Suprapubic skin (tissue), 4 donors: Measurements from ENCODE around the gene CHST10. TPM values are rescaled to one million over a fixed set of nuclear protein-coding genes. Genes with fewer than 3 reads are reported as not detected.
"Not testable (repeated sequence)": the region's sequence is repeated elsewhere in the genome, so short reads cannot be mapped to it uniquely, and the experiment has no call there.

ENCODE experiments used
- DNase-seq, 2 donors: peaks; one replicate each; pipeline ENCODE4 v3.0.0-alpha.2; 2019; ENCODE audit warnings: low spot score in 2 of 2
- H3K27ac ChIP-seq: fragments of 200-600 bp; sonication (generic); one replicate; pipeline ENCODE4 v1.5.1; 2019
- H3K27me3 ChIP-seq: fragments of 200-600 bp; sonication (generic); one replicate; pipeline ENCODE4 v1.5.1; 2019
- H3K36me3 ChIP-seq: fragments of 200-600 bp; sonication (generic); one replicate; pipeline ENCODE4 v1.5.1; 2019
- H3K4me1 ChIP-seq: fragments of 200-600 bp; sonication (generic); one replicate; pipeline ENCODE4 v1.5.1; 2019
- H3K4me3 ChIP-seq: fragments of 200-600 bp; sonication (generic); one replicate; pipeline ENCODE4 v1.5.1; 2019; ENCODE audit warnings: mild to moderate bottlenecking
- H3K9me3 ChIP-seq: fragments of 200-600 bp; sonication (generic); one replicate; pipeline ENCODE4 v1.5.1; 2019
- CTCF ChIP-seq, 2 donors: fragments of 200-600 bp in 1 of 2; fragments of 450-650 bp in 1 of 2; sonication (generic) in 1 of 2; IDR thresholded peaks; one replicate each; pipeline ENCODE4 v1.5.1; 2016 to 2019; ENCODE audit warnings: antibody characterized with exemption in 2 of 2, mild to moderate bottlenecking in 1 of 2, moderate library complexity in 1 of 2
- EP300 ChIP-seq: sonication (generic); formaldehyde crosslinking; IDR thresholded peaks from one replicate; pipeline ENCODE4 v1.6.1; 2017; ENCODE audit warnings: antibody characterized with exemption
- POLR2A ChIP-seq, 2 donors: fragments of 450-650 bp; IDR thresholded peaks; one replicate each; pipeline ENCODE4 v1.6.1; 2017; ENCODE audit warnings: antibody characterized with exemption in 2 of 2, mild to moderate bottlenecking in 2 of 2, moderate library complexity in 2 of 2
- POLR2AphosphoS5 ChIP-seq, 3 donors: sonication (generic); formaldehyde crosslinking; IDR thresholded peaks; one replicate each; pipeline ENCODE4 v1.6.1; 2017; ENCODE audit warnings: antibody characterized with exemption in 3 of 3
- WGBS: methylation state at CpG from one replicate; pipeline ENCODE4 v1.1.5; 2018; 5-methylcytosine and 5-hydroxymethylcytosine counted together
- total RNA-seq, 4 donors: library from RNA; depleted of rRNA; stranded (reverse); fragments of >200 nt; gene quantifications; one replicate each; pipeline ENCODE4 v1.1.0, GENCODE V29; 2016

The CHST10 gene
- total RNA-seq, 4 donors from 2014 or later, result 0.91 to 3.6 (median 2.6) TPM

DNA sequence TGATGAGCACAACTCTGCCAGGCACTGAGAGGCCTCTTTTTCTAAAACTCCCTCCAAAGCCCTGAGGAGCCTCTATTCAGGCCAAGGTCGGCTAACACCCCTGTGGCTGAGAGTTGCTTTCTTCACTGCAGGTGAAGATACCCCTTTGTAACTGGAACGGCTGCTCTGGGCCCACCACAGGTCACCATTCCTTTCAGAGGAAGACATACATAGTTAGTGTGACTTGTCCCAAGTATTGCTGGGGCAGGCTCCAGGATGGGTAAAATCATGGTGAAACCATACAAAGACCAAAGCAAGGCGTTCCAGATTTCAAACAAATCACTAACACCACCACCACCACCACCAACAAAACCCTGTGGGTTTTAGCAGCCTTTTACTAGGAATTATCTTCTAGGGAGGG, 36.8 kb downstream of the CHST10 start:
- no peaks in the 10 kb centered on the region for H3K27me3 ChIP-seq
- 87% methylated on average over 3 of the region's 3 CpGs for WGBS

GRCh38 chr2:100376836-100377235, 40.6 kb downstream of the CHST10 start:
- Histone ChIP-seq H3K27me3 (no peaks in the 10 kb centered on the region), H3K27ac (no peak overlapping the region), H3K4me3 (no peak overlapping the region), H3K36me3 (no peaks in the 10 kb centered on the region), H3K4me1 (no peaks in the 10 kb centered on the region), H3K9me3 (no peaks in the 10 kb centered on the region)
- no peak for DNase-seq
- whole genome bisulfite sequencing, result 84% methylated on average over 7 of the region's 7 CpGs
- TF ChIP-seq CTCF (IDR thresholded peaks at IDR 0.05) (no peak), EP300 (no peak), POLR2A (IDR thresholded peaks at IDR 0.05) (no peak), POLR2AphosphoS5 (IDR thresholded peaks at IDR 0.05) (no peak)

More for the DNA sequence above, 36.8 kb downstream of the CHST10 start:
- Histone ChIP-seq H3K4me3 (no peak overlapping the region), H3K9me3 (no peaks in the 10 kb centered on the region), H3K4me1 (no peaks in the 10 kb centered on the region), H3K27ac (no peak overlapping the region), H3K36me3 (no peaks in the 10 kb centered on the region)
- TF ChIP-seq POLR2A (IDR thresholded peaks at IDR 0.05) (no peak), POLR2AphosphoS5 (IDR thresholded peaks at IDR 0.05) (no peak), CTCF (IDR thresholded peaks at IDR 0.05) (no peak), EP300 (no peak)
- DNase-seq, result no peak

DNA sequence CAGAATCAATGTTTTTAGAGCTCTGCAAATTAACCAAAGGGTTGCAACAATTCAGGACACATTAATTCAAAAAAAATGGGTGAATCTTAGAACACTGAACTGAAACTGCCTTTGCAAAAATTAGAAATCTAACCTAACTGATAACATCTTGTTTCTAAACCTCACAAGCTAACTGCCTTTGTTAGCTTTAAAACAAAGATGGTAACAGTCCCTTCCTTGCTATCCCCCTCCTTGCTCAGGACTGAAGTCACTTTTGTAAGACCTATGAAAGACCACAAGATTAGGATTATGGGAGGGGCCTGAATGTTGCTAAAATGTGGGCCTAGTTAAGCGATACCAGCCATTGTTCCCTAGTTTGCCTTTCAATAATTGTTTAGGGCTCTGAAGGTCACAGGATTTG, 50.3 kb downstream of the CHST10 start:
- no peaks in the 10 kb centered on the region for H3K27me3 ChIP-seq
- 73% methylated on average over 1 of the region's 1 CpG for WGBS

DNA sequence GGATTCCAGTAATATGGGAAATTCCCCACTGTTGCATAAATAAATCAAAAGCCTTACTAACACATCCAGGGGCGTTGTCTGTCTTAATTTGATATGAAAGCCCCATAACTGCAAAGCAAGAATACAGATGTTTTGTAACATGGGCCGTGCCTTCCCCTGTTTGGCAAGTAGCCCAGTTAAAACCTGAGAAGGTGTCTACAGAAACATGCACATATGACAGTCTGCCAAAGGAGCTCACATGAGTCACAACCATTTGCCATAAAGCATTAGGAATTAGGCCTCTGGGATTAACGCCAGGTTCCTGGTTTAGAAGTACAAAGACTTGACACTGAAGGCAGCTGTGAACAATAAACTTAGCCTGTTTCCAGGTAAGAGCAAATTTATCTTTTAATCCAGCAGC, 52.0 kb downstream of the CHST10 start:
- H3K27me3 ChIP-seq, result no peaks in the 10 kb centered on the region
- no peaks in the 10 kb centered on the region for H3K4me1 ChIP-seq
- H3K27ac ChIP-seq, result no peak overlapping the region
- H3K36me3 ChIP-seq, result no peaks in the 10 kb centered on the region
- H3K9me3 ChIP-seq, result no peaks in the 10 kb centered on the region
- H3K4me3 ChIP-seq, result no peak overlapping the region
- WGBS, result 28% methylated on average over 3 of the region's 3 CpGs
- TF ChIP-seq EP300, result no peak
- no peak for TF ChIP-seq POLR2AphosphoS5 (IDR thresholded peaks at IDR 0.05)
- no peak for TF ChIP-seq CTCF (IDR thresholded peaks at IDR 0.05)
- TF ChIP-seq POLR2A (IDR thresholded peaks at IDR 0.05), result no peak
- no peak for DNase-seq

More for the DNA sequence above, 50.3 kb downstream of the CHST10 start:
- no peaks in the 10 kb centered on the region for H3K4me1 ChIP-seq
- H3K4me3 ChIP-seq, result no peak overlapping the region
- DNase-seq, result no peak
- H3K9me3 ChIP-seq, result no peaks in the 10 kb centered on the region
- TF ChIP-seq POLR2AphosphoS5 (IDR thresholded peaks at IDR 0.05), result no peak
- no peak for TF ChIP-seq EP300
- TF ChIP-seq CTCF (IDR thresholded peaks at IDR 0.05), result no peak
- no peak for TF ChIP-seq POLR2A (IDR thresholded peaks at IDR 0.05)
- H3K36me3 ChIP-seq, result no peaks in the 10 kb centered on the region
- H3K27ac ChIP-seq, result no peak overlapping the region

DNA sequence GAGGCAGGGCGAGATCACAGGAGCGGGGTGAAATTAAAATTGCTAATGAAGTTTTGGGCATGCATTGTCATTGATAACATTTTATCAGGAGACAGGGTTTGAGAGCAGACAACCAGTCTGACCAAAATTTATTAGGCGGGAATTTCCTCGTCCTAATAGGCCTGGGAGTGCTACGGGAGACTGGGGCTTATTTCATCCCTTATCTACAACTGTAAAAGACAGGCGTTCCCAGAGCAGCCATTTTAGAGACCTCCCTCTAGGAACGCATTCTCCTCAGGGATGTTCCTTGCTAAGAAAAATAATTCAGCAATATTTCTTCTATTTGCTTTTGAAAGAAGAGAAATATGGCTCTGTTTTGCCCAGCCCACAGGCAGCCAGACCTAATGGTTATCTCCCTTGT, 55.2 kb downstream of the CHST10 start:
- not testable (repeated sequence) for DNase-seq, H3K4me1 ChIP-seq, H3K27me3 ChIP-seq, H3K27ac ChIP-seq, H3K36me3 ChIP-seq, H3K4me3 ChIP-seq, H3K9me3 ChIP-seq
- WGBS, result 95% methylated on average over 7 of the region's 7 CpGs

- TF ChIP-seq CTCF (IDR thresholded peaks at IDR 0.05) (no peak), POLR2AphosphoS5 (IDR thresholded peaks at IDR 0.05) (no peak), EP300 (no peak), POLR2A (IDR thresholded peaks at IDR 0.05) (no peak)
These were observed 57.9 kb downstream of the CHST10 start for GRCh38 chr2:100359576-100359975.

More at GRCh38 chr2:100359576-100359975, 57.9 kb downstream of the CHST10 start:
- no peaks in the 10 kb centered on the region for H3K9me3 ChIP-seq
- no peak for DNase-seq
- H3K4me3 ChIP-seq, result no peak overlapping the region
- no peak overlapping the region for H3K27ac ChIP-seq
- H3K36me3 ChIP-seq, result no peaks in the 10 kb centered on the region
- H3K4me1 ChIP-seq, result no peaks in the 10 kb centered on the region
- no peaks in the 10 kb centered on the region for H3K27me3 ChIP-seq
